Esophagus squamous epithelium (tissue), 4 donors: ENCODE data around the gene GLB1L2.

Experiments
- POLR2A ChIP-seq, 4 donors: fragments of 450-650 bp; IDR thresholded peaks; one replicate each; pipeline ENCODE4 v1.6.1; 2017; ENCODE audit warnings: antibody characterized with exemption in 4 of 4, mild to moderate bottlenecking in 4 of 4, moderate library complexity in 3 of 4
- TF ChIP-seq, protein P1 (sequence below), 6 experiments: fragments of 450-650 bp in 4 of 6; fragments of 200-600 bp in 2 of 6; sonication (generic) in 2 of 6; IDR thresholded peaks; one replicate each; pipeline ENCODE4 v1.5.1; 2016 to 2019; ENCODE audit warnings: antibody characterized with exemption in 6 of 6, mild to moderate bottlenecking in 4 of 6, moderate library complexity in 4 of 6

DNA sequence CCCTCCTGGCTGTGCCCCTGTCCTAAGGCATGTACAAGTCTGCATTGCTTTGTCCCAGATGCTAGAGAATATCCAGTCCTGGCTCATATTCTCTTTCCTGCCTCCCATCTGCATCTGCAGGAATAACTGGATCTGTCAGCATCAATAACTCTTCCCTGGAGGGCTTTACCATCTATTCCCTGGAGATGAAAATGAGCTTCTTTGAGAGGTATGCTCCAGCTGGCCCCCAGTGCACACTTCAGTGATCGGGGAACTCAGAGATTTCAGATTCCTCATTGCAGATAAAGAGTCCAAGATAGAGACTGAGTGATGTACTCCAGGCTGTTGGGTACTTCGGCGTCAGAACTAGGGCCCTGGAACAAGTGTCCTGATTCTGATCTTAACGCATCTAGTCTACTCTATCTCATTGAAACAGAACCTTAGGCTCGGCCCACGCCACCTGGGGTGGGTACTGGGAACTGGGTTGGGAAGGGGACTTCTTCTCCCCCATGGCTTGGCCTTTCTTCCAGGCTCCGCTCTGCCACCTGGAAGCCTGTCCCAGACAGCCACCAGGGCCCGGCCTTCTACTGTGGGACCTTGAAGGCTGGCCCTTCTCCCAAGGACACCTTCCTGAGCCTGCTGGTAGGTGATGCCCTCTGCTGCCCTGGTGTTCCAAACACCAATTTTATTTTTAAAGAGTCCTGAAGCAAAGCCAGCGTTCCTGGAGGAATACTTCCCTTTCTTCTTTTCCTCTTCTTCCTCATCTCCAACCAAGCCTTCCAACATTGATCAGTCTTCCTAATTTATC is 17.8 kb upstream of the GLB1L2 start:
- TF ChIP-seq, protein P1, sequence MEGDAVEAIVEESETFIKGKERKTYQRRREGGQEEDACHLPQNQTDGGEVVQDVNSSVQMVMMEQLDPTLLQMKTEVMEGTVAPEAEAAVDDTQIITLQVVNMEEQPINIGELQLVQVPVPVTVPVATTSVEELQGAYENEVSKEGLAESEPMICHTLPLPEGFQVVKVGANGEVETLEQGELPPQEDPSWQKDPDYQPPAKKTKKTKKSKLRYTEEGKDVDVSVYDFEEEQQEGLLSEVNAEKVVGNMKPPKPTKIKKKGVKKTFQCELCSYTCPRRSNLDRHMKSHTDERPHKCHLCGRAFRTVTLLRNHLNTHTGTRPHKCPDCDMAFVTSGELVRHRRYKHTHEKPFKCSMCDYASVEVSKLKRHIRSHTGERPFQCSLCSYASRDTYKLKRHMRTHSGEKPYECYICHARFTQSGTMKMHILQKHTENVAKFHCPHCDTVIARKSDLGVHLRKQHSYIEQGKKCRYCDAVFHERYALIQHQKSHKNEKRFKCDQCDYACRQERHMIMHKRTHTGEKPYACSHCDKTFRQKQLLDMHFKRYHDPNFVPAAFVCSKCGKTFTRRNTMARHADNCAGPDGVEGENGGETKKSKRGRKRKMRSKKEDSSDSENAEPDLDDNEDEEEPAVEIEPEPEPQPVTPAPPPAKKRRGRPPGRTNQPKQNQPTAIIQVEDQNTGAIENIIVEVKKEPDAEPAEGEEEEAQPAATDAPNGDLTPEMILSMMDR (IDR thresholded peaks at IDR 0.05): no peak
- no peak for TF ChIP-seq POLR2A (IDR thresholded peaks at IDR 0.05)
